Testis (tissue), 2 donors: Measurements from ENCODE around the gene ADAMTS12.

Experiments used
- POLR2A ChIP-seq: fragments of 450-650 bp; IDR thresholded peaks from one replicate; pipeline ENCODE4 v1.6.1; 2017; ENCODE audit warnings: antibody characterized with exemption, mild to moderate bottlenecking, moderate library complexity
- TF ChIP-seq, protein P1 (sequence below), 3 experiments: fragments of 450-650 bp in 2 of 3; fragments of 200-600 bp in 1 of 3; sonication (generic) in 1 of 3; IDR thresholded peaks; one replicate each; pipeline ENCODE4 v1.5.1; 2016 to 2019; ENCODE audit warnings: antibody characterized with exemption in 3 of 3, mild to moderate bottlenecking in 2 of 3, moderate library complexity in 1 of 3

DNA sequence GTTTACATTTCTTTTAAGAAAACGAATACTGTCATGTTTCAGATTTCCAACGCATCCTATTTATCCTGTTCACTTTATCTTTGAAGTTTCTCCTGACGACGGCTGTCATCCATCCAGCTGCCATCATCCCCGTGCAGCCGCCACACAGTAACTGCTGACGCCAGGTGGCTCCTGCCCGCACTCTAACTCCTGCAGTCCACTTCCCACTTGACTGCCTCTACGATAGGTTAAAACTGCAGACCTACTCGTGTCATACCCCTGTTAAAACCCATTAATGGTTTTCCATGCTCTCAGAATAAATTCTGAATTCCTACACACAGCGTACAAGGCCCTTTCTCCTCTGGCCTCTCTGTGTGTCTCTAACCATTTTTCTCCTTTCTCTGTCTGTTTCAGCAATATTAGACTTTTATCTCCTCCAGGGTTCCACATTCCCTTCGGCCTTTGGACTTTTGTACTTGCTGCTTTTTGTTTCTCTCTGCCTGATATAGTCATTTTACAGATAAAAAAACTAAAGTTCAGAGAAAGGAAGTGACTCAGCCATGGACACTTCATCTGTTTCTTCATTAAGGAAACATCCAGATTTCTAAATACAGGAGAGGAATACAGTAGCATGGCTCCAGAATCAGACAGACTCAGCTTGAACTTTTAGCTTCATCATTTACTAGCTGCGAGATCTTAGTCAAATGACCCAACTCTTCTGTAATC is 84.9 kb downstream of the ADAMTS12 start:
- TF ChIP-seq, protein P1, sequence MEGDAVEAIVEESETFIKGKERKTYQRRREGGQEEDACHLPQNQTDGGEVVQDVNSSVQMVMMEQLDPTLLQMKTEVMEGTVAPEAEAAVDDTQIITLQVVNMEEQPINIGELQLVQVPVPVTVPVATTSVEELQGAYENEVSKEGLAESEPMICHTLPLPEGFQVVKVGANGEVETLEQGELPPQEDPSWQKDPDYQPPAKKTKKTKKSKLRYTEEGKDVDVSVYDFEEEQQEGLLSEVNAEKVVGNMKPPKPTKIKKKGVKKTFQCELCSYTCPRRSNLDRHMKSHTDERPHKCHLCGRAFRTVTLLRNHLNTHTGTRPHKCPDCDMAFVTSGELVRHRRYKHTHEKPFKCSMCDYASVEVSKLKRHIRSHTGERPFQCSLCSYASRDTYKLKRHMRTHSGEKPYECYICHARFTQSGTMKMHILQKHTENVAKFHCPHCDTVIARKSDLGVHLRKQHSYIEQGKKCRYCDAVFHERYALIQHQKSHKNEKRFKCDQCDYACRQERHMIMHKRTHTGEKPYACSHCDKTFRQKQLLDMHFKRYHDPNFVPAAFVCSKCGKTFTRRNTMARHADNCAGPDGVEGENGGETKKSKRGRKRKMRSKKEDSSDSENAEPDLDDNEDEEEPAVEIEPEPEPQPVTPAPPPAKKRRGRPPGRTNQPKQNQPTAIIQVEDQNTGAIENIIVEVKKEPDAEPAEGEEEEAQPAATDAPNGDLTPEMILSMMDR (IDR thresholded peaks at IDR 0.05) = no peak
- TF ChIP-seq POLR2A = no peak
